ENCODE data around the gene USP37. TPM values are rescaled to one million over a fixed set of nuclear protein-coding genes. Genes with fewer than 3 reads are reported as not detected.

Gene USP37
- total RNA-seq, 1 experiment from 2014 or later = 16.4 TPM

DNA sequence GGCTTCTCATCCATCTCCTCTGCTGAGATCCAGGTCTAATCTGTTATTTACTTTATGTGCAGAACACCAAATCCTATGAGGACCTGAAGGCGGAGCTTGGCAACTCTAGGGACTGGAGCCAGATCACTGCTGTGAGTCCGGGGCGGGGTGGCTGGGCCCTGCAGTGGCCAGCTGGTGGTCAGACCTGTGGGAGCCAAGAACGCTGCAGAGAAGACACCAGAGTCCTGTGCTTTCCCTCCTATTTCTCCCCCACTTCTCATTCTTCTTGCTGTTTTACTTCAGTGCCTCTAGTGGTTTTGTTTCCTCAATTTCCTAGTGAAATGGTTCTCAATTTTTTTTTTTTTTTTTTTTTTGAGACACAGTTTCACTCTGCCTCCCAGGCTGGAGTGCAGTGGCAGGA, 129.6 kb downstream of the USP37 start:
- no peak overlapping the region for H3K27ac Mint-ChIP-seq (ENCODE audit: low read depth, unreplicated experiment)
- ChIA-PET CTCF (no interaction called here), POLR2A (interaction anchor here (0.6 to 0.7 kb wide), 2 partner anchors 12 to 75 kb away, joined by 3 read pairs; no protein-coding TSS in a partner anchor)
- no peak overlapping the region for H3K4me3 Mint-ChIP-seq (ENCODE audit: unreplicated experiment)
- intact Hi-C loops (cut with micrococcal nuclease) = no loop called here
- H3K36me3 Mint-ChIP-seq (ENCODE audit: insufficient read depth, unreplicated experiment) = no peaks in the 10 kb centered on the region
- no peak for TF ChIP-seq CTCF (IDR thresholded peaks at IDR 0.05; ENCODE audit: unreplicated experiment)
- no peaks in the 10 kb centered on the region for H3K27me3 Mint-ChIP-seq (ENCODE audit: insufficient read depth, unreplicated experiment)
- H3K9me3 Mint-ChIP-seq (ENCODE audit: unreplicated experiment) = no peaks in the 10 kb centered on the region
- H3K4me1 Mint-ChIP-seq (ENCODE audit: insufficient read depth, unreplicated experiment) = no peaks in the 10 kb centered on the region
- DNase-seq (ENCODE audit: unreplicated experiment) = no peak
- no TSS peak for BruUV-seq (replicated peaks)

GRCh38 chr2:218437969-218438368, 130.2 kb downstream of the USP37 start:
- Mint-ChIP-seq H3K4me3 (ENCODE audit: unreplicated experiment) (no peak overlapping the region), H3K4me1 (ENCODE audit: insufficient read depth, unreplicated experiment) (no peaks in the 10 kb centered on the region), H3K27me3 (ENCODE audit: insufficient read depth, unreplicated experiment) (peaks cover under 1% of the 10 kb centered on the region), H3K36me3 (ENCODE audit: insufficient read depth, unreplicated experiment) (no peaks in the 10 kb centered on the region), H3K27ac (ENCODE audit: low read depth, unreplicated experiment) (no peak overlapping the region), H3K9me3 (ENCODE audit: unreplicated experiment) (no peaks in the 10 kb centered on the region)
- BruUV-seq (replicated peaks) = no TSS peak
- intact Hi-C loops (cut with micrococcal nuclease) = no loop called here
- CTCF ChIA-PET = interaction anchor here (0.6 kb wide), 1 partner anchor 12 kb away, joined by 4 read pairs; no protein-coding TSS in a partner anchor
- POLR2A ChIA-PET = no interaction called here
- no peak for TF ChIP-seq CTCF (IDR thresholded peaks at IDR 0.05; ENCODE audit: unreplicated experiment)
- no peak for DNase-seq (ENCODE audit: unreplicated experiment)

- no peak overlapping the region for H3K4me3 Mint-ChIP-seq (ENCODE audit: unreplicated experiment)
- ChIA-PET POLR2A (no interaction called here), CTCF (interaction anchor here (0.5 to 0.6 kb wide), 2 partner anchors 26 to 971 kb away, joined by 3 to 4 read pairs; no protein-coding TSS in a partner anchor)
- TF ChIP-seq CTCF (IDR thresholded peaks at IDR 0.05; ENCODE audit: unreplicated experiment) = no peak
- H3K27ac Mint-ChIP-seq (ENCODE audit: low read depth, unreplicated experiment) = no peak overlapping the region
- no peaks in the 10 kb centered on the region for H3K4me1 Mint-ChIP-seq (ENCODE audit: insufficient read depth, unreplicated experiment)
- H3K27me3 Mint-ChIP-seq (ENCODE audit: insufficient read depth, unreplicated experiment) = peaks cover 10% of the 10 kb centered on the region
- intact Hi-C loops (cut with micrococcal nuclease) = no loop called here
- no peaks in the 10 kb centered on the region for H3K36me3 Mint-ChIP-seq (ENCODE audit: insufficient read depth, unreplicated experiment)
- no TSS peak for BruUV-seq (replicated peaks)
- no peak for DNase-seq (ENCODE audit: unreplicated experiment)
- H3K9me3 Mint-ChIP-seq (ENCODE audit: unreplicated experiment) = no peaks in the 10 kb centered on the region
Measured at GRCh38 chr2:218436992-218437391, 131.2 kb downstream of the USP37 start.

GRCh38 chr2:218435003-218435982, 132.9 kb downstream of the USP37 start:
- TF ChIP-seq CTCF (IDR thresholded peaks at IDR 0.05; ENCODE audit: unreplicated experiment) = no peak
- ChIA-PET POLR2A (no interaction called here), CTCF (interaction anchor here (0.8 kb wide), 1 partner anchor 311 kb away, joined by 3 read pairs; no protein-coding TSS in a partner anchor)
- Mint-ChIP-seq H3K9me3 (ENCODE audit: unreplicated experiment) (no peaks in the 10 kb centered on the region), H3K27ac (ENCODE audit: low read depth, unreplicated experiment) (no peak overlapping the region), H3K4me3 (ENCODE audit: unreplicated experiment) (no peak overlapping the region), H3K36me3 (ENCODE audit: insufficient read depth, unreplicated experiment) (no peaks in the 10 kb centered on the region), H3K4me1 (ENCODE audit: insufficient read depth, unreplicated experiment) (no peaks in the 10 kb centered on the region), H3K27me3 (ENCODE audit: insufficient read depth, unreplicated experiment) (peaks cover 13% of the 10 kb centered on the region)
- no peak for DNase-seq (ENCODE audit: unreplicated experiment)
- BruUV-seq (replicated peaks) = no TSS peak
- intact Hi-C loops (cut with micrococcal nuclease) = no loop called here
